Measurements from ENCODE around the gene LGALS3. TPM values are rescaled to one million over a fixed set of nuclear protein-coding genes. Genes with fewer than 3 reads are reported as not detected.

The LGALS3 gene
- total RNA-seq, 2 experiments from 2014 or later = 6.5 to 7.8 TPM

DNA sequence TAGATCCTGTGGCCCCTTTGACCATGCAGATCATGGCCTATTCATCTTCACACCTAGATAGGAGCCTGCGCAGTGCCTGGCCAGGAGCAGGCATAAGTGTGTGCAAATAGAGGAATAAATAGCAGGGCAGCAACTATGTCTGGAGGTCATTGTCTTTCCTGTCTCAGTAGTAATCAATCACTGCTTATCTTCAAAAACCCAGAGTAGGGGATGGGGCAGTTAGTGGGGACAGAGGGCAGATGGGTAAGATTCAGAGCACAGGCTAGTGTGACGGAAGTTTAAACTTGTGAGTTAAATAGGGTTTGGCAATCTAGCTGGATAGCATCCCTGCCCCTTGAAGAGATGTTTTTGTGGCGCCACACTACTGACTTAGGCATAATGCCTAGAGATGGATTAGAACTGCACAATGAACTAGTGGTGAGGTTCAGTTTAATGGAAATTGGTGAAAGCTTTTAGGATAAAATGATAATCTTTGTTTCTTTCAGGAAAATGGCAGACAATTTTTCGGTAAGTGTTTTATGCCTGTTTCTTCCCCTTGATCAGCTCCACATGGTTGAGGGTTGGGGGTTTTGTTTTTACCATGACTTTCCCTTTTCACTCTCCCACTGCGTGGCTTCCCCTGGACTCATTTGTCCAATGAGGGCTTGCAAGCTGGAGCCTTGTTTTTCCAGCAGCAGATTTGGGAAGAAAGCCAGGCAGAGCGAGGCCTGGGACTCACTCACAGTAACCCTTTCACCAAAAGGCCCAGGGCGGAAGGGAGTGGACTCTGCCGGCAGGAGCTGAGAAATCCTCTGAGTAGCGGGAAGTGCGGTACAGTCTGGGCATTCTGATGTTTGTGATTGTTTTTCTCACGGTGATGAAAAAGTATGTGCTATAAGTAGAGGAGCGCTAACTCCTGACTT lies 8.1 kb downstream of the LGALS3 start:
- no peak for ATAC-seq
- CTCF ChIA-PET = no interaction called here
- POLR2A ChIA-PET = interaction anchor here (0.5 to 0.6 kb wide), 2 partner anchors 16 to 1390 kb away, joined by 4 to 5 read pairs; no protein-coding TSS in a partner anchor
- H3K27me3 Mint-ChIP-seq = peaks cover 2% of the 10 kb centered on the region
- H3K4me1 Mint-ChIP-seq = no peaks in the 10 kb centered on the region
- peaks cover 3% of the 10 kb centered on the region for H3K36me3 Mint-ChIP-seq (ENCODE audit: low read depth)
- DNase-seq = no peak
- intact Hi-C loops (cut with DNase I, micrococcal nuclease) = no loop called here
- H3K4me3 Mint-ChIP-seq = no peak overlapping the region
- no peaks in the 10 kb centered on the region for H3K9me3 Mint-ChIP-seq (ENCODE audit: low read depth)
- H3K27ac Mint-ChIP-seq = no peak overlapping the region

DNA sequence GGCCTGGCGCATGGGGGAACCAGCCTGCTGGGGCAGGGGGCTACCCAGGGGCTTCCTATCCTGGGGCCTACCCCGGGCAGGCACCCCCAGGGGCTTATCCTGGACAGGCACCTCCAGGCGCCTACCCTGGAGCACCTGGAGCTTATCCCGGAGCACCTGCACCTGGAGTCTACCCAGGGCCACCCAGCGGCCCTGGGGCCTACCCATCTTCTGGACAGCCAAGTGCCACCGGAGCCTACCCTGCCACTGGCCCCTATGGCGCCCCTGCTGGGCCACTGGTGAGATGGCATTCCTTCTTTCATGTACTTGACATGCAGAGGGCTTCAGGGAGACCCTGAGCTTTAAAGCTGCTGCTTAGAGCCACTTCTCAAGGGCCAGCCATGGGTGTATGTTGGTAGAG lies 9.0 kb downstream of the LGALS3 start:
- intact Hi-C loops (cut with DNase I, micrococcal nuclease) = no loop called here

GRCh38 chr14:55139141-55139540 lies 10.1 kb downstream of the LGALS3 start:
- H3K27me3 Mint-ChIP-seq = no peaks in the 10 kb centered on the region
- CTCF ChIA-PET = interaction anchor here (0.6 kb wide), 2 partner anchors 35 to 49 kb away, joined by 3 read pairs; no protein-coding TSS in a partner anchor
- no peaks in the 10 kb centered on the region for H3K4me1 Mint-ChIP-seq
- ATAC-seq (no peak), DNase-seq (no peak)
- H3K36me3 Mint-ChIP-seq (ENCODE audit: low read depth) = peaks cover 6% of the 10 kb centered on the region
- intact Hi-C loops (cut with DNase I, micrococcal nuclease) = no loop called here
- H3K27ac Mint-ChIP-seq = no peak overlapping the region
- no peak overlapping the region for H3K4me3 Mint-ChIP-seq
- POLR2A ChIA-PET = interaction anchor here (0.6 kb wide), 1 partner anchor 52 kb away, joined by 4 read pairs; the partner anchor contains the start of gene DLGAP5
- no peaks in the 10 kb centered on the region for H3K9me3 Mint-ChIP-seq (ENCODE audit: low read depth)

More for the DNA sequence above, 9.0 kb downstream of the LGALS3 start:
- no peak for DNase-seq
- H3K27me3 Mint-ChIP-seq = peaks cover 2% of the 10 kb centered on the region
- ChIA-PET CTCF (no interaction called here), POLR2A (interaction anchor here (0.6 kb wide), 1 partner anchor 1389 kb away, joined by 4 read pairs; no protein-coding TSS in a partner anchor)
- H3K27ac Mint-ChIP-seq = no peak overlapping the region
- no peaks in the 10 kb centered on the region for H3K9me3 Mint-ChIP-seq (ENCODE audit: low read depth)
- no peak for ATAC-seq
- H3K4me3 Mint-ChIP-seq = no peak overlapping the region
- H3K36me3 Mint-ChIP-seq (ENCODE audit: low read depth) = peaks cover 3% of the 10 kb centered on the region
- no peaks in the 10 kb centered on the region for H3K4me1 Mint-ChIP-seq

DNA sequence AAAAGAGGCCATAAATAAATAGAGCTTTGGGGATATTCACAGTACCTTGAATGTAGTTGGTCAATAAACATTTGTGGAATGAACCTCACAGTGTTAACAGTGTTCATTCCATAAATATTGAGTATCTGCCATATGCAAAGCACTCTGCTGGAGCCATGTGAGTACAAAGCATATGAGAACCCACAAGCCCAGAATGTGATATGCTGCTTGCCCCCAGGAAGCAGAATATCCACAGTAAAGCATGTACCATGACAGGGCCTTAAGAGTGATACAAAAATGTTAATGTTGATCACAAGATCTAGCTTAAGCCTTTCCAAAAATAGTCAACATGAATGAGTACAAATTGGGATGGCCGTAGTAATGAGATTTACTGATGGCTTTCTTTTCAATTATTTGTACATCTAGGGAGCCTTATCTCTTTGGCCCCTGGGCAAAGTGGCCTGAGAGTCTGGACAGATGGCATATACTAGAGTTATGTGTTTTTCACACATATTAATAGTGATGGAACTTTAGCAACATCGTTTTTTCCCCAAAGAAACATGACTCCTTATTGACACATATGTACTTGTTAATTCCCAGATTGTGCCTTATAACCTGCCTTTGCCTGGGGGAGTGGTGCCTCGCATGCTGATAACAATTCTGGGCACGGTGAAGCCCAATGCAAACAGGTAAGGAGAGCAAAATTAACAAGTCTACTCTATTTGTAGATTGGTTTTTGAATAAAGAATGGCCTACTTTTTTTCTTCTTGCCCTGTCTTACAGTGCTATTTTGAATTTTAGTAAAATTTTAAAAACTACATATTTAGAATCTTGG lies 10.9 kb downstream of the LGALS3 start:
- H3K27me3 Mint-ChIP-seq = no peaks in the 10 kb centered on the region
- peaks cover 6% of the 10 kb centered on the region for H3K36me3 Mint-ChIP-seq (ENCODE audit: low read depth)
- ATAC-seq = no peak
- no peak overlapping the region for H3K4me3 Mint-ChIP-seq
- H3K4me1 Mint-ChIP-seq = no peaks in the 10 kb centered on the region
- ChIA-PET POLR2A (no interaction called here), CTCF (no interaction called here)
- DNase-seq = no peak
- H3K9me3 Mint-ChIP-seq (ENCODE audit: low read depth) = no peaks in the 10 kb centered on the region
- intact Hi-C loops (cut with DNase I, micrococcal nuclease) = no loop called here
- no peak overlapping the region for H3K27ac Mint-ChIP-seq

- ChIA-PET POLR2A (no interaction called here), CTCF (no interaction called here)
- intact Hi-C loops (cut with DNase I, micrococcal nuclease) = no loop called here
- Mint-ChIP-seq H3K27me3 (no peaks in the 10 kb centered on the region), H3K36me3 (ENCODE audit: low read depth) (peaks cover 13% of the 10 kb centered on the region), H3K27ac (no peak overlapping the region), H3K9me3 (ENCODE audit: low read depth) (no peaks in the 10 kb centered on the region), H3K4me3 (no peak overlapping the region), H3K4me1 (no peaks in the 10 kb centered on the region)
- ATAC-seq (no peak), DNase-seq (no peak)
Observed at GRCh38 chr14:55141825-55142224, 12.8 kb downstream of the LGALS3 start.

GRCh38 chr14:55142466-55142865 lies 13.4 kb downstream of the LGALS3 start:
- CTCF ChIA-PET = no interaction called here
- Mint-ChIP-seq H3K27me3 (no peaks in the 10 kb centered on the region), H3K9me3 (ENCODE audit: low read depth) (no peaks in the 10 kb centered on the region), H3K4me3 (no peak overlapping the region), H3K4me1 (no peaks in the 10 kb centered on the region), H3K27ac (no peak overlapping the region), H3K36me3 (ENCODE audit: low read depth) (peaks cover 13% of the 10 kb centered on the region)
- no peak for ATAC-seq
- POLR2A ChIA-PET = no interaction called here
- intact Hi-C loops (cut with DNase I, micrococcal nuclease) = no loop called here
- DNase-seq = no peak

DNA sequence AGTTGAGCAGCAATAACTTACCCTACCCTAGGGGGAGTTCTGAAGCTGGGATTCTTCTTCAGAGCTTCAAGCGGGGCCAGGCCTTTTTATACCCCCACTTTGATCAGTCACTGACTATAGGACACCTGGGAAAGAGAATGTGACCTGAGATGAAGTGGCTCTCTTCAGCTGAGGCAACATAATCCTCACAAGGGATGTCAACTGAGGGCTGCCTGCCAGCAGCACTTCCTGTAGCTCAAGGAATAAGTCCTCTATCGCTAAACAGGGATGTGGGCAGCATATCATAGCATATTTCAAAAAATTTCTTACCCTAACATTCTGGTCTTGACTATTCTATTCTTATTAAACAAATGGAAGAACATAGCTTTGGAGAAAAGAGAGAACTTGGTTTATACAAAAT lies 17.4 kb downstream of the LGALS3 start:
- ATAC-seq = peak; percentile 19
- intact Hi-C loops (cut with DNase I, micrococcal nuclease) = no loop called here
- Mint-ChIP-seq H3K9me3 (ENCODE audit: low read depth) (no peaks in the 10 kb centered on the region), H3K4me1 (no peaks in the 10 kb centered on the region), H3K36me3 (ENCODE audit: low read depth) (peaks cover 24% of the 10 kb centered on the region), H3K27ac (no peak overlapping the region), H3K4me3 (no peak overlapping the region), H3K27me3 (no peaks in the 10 kb centered on the region)
- ChIA-PET CTCF (interaction anchor here (0.5 to 2.6 kb wide), 7 partner anchors 10 to 59 kb away, joined by 3 to 7 read pairs (median 3); no protein-coding TSS in a partner anchor), POLR2A (no interaction called here)
- no peak for DNase-seq

DNA sequence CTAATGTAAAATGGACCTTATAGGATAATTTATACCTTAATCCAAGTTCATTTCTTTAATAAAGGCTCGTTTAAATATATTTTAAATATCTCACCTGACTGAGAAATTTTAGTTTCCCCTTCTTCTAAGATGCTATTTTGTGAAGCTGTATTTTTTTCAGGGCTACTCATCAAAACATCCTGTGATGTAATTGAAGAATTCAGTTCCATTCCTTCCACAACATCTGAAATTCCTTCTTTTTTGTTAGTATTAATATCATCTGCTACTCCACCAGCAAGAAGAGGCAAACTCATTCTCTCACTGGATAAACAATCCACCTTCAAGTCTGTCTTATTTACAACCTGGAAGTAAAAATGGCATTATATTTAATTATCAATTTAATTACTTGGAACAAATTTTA lies 22.5 kb downstream of the LGALS3 start:
- DNase-seq (no peak), ATAC-seq (no peak)
- Mint-ChIP-seq H3K36me3 (ENCODE audit: low read depth) (peaks cover 37% of the 10 kb centered on the region), H3K27me3 (no peaks in the 10 kb centered on the region), H3K9me3 (ENCODE audit: low read depth) (no peaks in the 10 kb centered on the region), H3K4me3 (no peak overlapping the region), H3K4me1 (peaks cover under 1% of the 10 kb centered on the region), H3K27ac (no peak overlapping the region)
- intact Hi-C loops (cut with DNase I, micrococcal nuclease) = no loop called here
- CTCF ChIA-PET = interaction anchor here (0.5 to 2.1 kb wide), 4 partner anchors 57 to 1068 kb away, joined by 3 to 6 read pairs (median 4); no protein-coding TSS in a partner anchor
- POLR2A ChIA-PET = interaction anchor here (0.7 kb wide), 1 partner anchor 10 kb away, joined by 7 read pairs; no protein-coding TSS in a partner anchor

DNA sequence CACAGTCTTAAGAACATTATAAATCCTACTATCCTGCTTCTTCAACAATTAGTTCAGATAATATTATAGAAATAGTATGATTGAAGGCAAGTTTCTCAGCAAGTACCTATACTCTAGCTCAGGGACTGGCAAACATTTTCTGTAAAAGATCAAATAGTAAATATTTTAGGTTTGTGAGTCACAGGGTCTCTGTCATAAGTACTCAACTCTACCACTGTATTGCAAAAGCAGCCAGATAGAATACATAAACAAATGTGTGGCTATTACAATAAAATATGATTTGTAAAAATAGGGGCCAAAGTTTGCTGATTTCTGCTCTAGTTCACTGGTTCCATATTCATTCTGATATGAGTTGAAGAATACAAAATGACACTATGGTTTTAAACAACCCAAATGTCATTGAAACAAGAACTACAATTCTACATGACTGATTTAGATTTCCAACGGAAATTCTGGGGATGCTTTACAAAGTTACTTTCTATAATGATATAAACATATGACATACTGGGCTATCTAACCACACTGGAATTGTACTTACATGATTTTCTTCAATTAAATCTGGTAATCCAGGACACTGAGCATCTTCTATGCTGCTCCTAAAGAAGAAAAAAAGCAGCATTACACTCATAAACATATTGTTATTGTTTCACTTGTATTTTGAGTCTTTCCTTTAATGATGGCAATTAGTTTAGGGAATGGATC lies 23.2 kb downstream of the LGALS3 start:
- POLR2A ChIA-PET = interaction anchor here (0.7 to 0.9 kb wide), 2 partner anchors 13 to 29 kb away, joined by 3 to 4 read pairs; no protein-coding TSS in a partner anchor
- H3K27me3 Mint-ChIP-seq = no peaks in the 10 kb centered on the region
- H3K9me3 Mint-ChIP-seq (ENCODE audit: low read depth) = no peaks in the 10 kb centered on the region
- no peak for ATAC-seq
- peaks cover 42% of the 10 kb centered on the region for H3K36me3 Mint-ChIP-seq (ENCODE audit: low read depth)
- DNase-seq = no peak
- H3K4me1 Mint-ChIP-seq = peaks cover 4% of the 10 kb centered on the region
- intact Hi-C loops (cut with DNase I, micrococcal nuclease) = no loop called here
- H3K27ac Mint-ChIP-seq = no peak overlapping the region
- CTCF ChIA-PET = interaction anchor here (0.5 to 2.1 kb wide), 3 partner anchors 58 to 316 kb away, joined by 3 to 6 read pairs (median 4); no protein-coding TSS in a partner anchor
- H3K4me3 Mint-ChIP-seq = no peak overlapping the region

DNA sequence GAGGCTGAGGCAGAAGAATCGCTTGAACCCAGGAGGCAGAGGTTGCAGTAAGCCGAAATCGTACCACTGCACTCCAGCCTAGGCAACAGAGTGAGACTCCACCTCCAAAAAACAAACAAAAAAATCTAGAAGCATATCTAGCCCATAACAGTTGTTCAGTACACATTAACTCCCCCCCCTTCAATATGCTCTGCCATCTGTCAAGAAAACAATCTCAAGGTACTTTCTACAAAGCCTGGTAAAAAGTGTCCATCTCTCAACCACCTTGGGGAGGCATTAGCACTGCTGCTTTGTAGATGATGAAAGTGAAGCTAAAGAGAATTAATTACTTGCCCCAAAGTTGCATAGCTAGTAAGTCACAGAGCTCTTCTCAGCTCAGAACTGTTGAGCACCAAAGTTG lies 24.9 kb downstream of the LGALS3 start:
- CTCF ChIA-PET = interaction anchor here (0.7 to 0.8 kb wide), 2 partner anchors 64 to 99 kb away, joined by 3 to 4 read pairs; no protein-coding TSS in a partner anchor
- DNase-seq (no peak), ATAC-seq (no peak)
- Mint-ChIP-seq H3K9me3 (ENCODE audit: low read depth) (no peaks in the 10 kb centered on the region), H3K36me3 (ENCODE audit: low read depth) (peaks cover 47% of the 10 kb centered on the region), H3K4me3 (no peak overlapping the region), H3K27me3 (no peaks in the 10 kb centered on the region), H3K4me1 (peaks cover 4% of the 10 kb centered on the region), H3K27ac (no peak overlapping the region)
- POLR2A ChIA-PET = interaction anchor here (0.7 kb wide), 1 partner anchor 41 kb away, joined by 7 read pairs; no protein-coding TSS in a partner anchor
- intact Hi-C loops (cut with DNase I, micrococcal nuclease) = no loop called here

- ChIA-PET POLR2A (no interaction called here), CTCF (interaction anchor here (0.7 to 2.3 kb wide), 4 partner anchors 10 to 67 kb away, joined by 3 to 7 read pairs (median 4); no protein-coding TSS in a partner anchor)
- Mint-ChIP-seq H3K27me3 (no peaks in the 10 kb centered on the region), H3K4me3 (no peak overlapping the region), H3K36me3 (ENCODE audit: low read depth) (peaks cover 44% of the 10 kb centered on the region), H3K27ac (no peak overlapping the region), H3K4me1 (peaks cover 4% of the 10 kb centered on the region), H3K9me3 (ENCODE audit: low read depth) (no peaks in the 10 kb centered on the region)
- no peak for DNase-seq
- intact Hi-C loops (cut with DNase I, micrococcal nuclease) = no loop called here
- ATAC-seq = peak; percentile 47
Observed at GRCh38 chr14:55157080-55157479, 28.0 kb downstream of the LGALS3 start.

Measured in activated CD4-positive, alpha-beta T cell treated with anti-CD3 and anti-CD28 coated beads for 36 hours (primary cell).